Spleen (tissue), 11 donors: ENCODE data around the gene C8G. TPM values are rescaled to one million over a fixed set of nuclear protein-coding genes. Genes with fewer than 3 reads are reported as not detected.
A peak's percentile ranks its signal among the peaks of the same experiment; 100 is the strongest.

ENCODE experiments used
- DNase-seq: peaks from one replicate; pipeline ENCODE4 v3.0.0-alpha.2; 2020
- H3K27ac ChIP-seq, 8 donors: fragments of 200-600 bp; sonication (generic) in 7 of 8; 1 replicate in 4 of 8; 2 replicates in 4 of 8; pipeline versions ENCODE4 v1.5.0 to v1.8.0; 2016 to 2021; ENCODE audit warnings: inconsistent platforms in 4 of 8, mild to moderate bottlenecking in 4 of 8, moderate library complexity in 1 of 8
- H3K27me3 ChIP-seq, 7 donors: fragments of 200-600 bp; sonication (generic) in 6 of 7; replicated peaks in 1 of 7; 1 replicate in 4 of 7; 2 replicates in 3 of 7; pipeline versions ENCODE4 v1.5.0 to v1.8.0; 2016 to 2021; ENCODE audit warnings: inconsistent platforms in 3 of 7, mild to moderate bottlenecking in 1 of 7
- H3K36me3 ChIP-seq, 6 donors: fragments of 200-600 bp; sonication (generic) in 5 of 6; 1 replicate in 4 of 6; 2 replicates in 2 of 6; pipeline versions ENCODE4 v1.5.0 to v1.8.0; 2016 to 2021; ENCODE audit warnings: inconsistent platforms in 2 of 6
- H3K4me1 ChIP-seq, 6 donors: fragments of 200-600 bp; sonication (generic) in 5 of 6; 1 replicate in 3 of 6; 2 replicates in 3 of 6; pipeline versions ENCODE4 v1.5.0 to v1.8.0; 2016 to 2021; ENCODE audit warnings: inconsistent platforms in 3 of 6
- H3K4me3 ChIP-seq, 8 donors: fragments of 200-600 bp; sonication (generic) in 7 of 8; 1 replicate in 4 of 8; 2 replicates in 4 of 8; pipeline versions ENCODE4 v1.5.0 to v1.8.0; 2016 to 2021; ENCODE audit warnings: inconsistent platforms in 4 of 8, mild to moderate bottlenecking in 4 of 8, moderate library complexity in 2 of 8
- H3K9me3 ChIP-seq, 8 donors: fragments of 200-600 bp; sonication (generic) in 7 of 8; 1 replicate in 4 of 8; 2 replicates in 4 of 8; pipeline versions ENCODE4 v1.5.0 to v1.8.0; 2016 to 2021; ENCODE audit warnings: inconsistent platforms in 4 of 8
- POLR2A ChIP-seq, 3 donors: fragments of 450-650 bp; IDR thresholded peaks; one replicate each; pipeline ENCODE4 v1.5.1; 2017; ENCODE audit warnings: antibody characterized with exemption in 3 of 3, mild to moderate bottlenecking in 1 of 3
- POLR2AphosphoS5 ChIP-seq, 3 donors: sonication (generic); formaldehyde crosslinking; IDR thresholded peaks; one replicate each; pipeline ENCODE4 v1.5.1; 2017; ENCODE audit warnings: antibody characterized with exemption in 3 of 3
- WGBS, 5 donors: extraction: QIAGEN DNeasy Blood & Tissue Kit in 3 of 5; methylation state at CpG; one replicate each; pipeline versions ENCODE4 v1.1.5 to v1.1.7; 2013 to 2018; 5-methylcytosine and 5-hydroxymethylcytosine counted together
- intact Hi-C: fragments of 100-400 bp; cut with DNase I; formaldehyde crosslinking; loops from one replicate; pipeline ENCODE4 v1.15.0; 2023; ENCODE audit warnings: low total_unique reads
- polyA plus RNA-seq, 3 donors: library from polyadenylated mRNA; stranded (reverse); fragments of 200-250 nt; gene quantifications; one replicate each; pipeline ENCODE4 v1.2.1, GENCODE V29; 2013
- total RNA-seq, 7 donors: library from RNA; depleted of rRNA in 3 of 7; stranded (reverse); fragments of >200 nt in 3 of 7; fragmentation: NEBNext Ultra II Directional in 4 of 7; extraction: Animal tissue kit (Norgen Biotek cat#: 25700) in 4 of 7; gene quantifications; one replicate each; pipeline versions ENCODE4 v1.1.0 to v1.2.1, GENCODE V29; 2016 to 2021
- TF ChIP-seq, protein P1 (sequence below), 11 experiments: fragments of 200-600 bp in 7 of 11; fragments of 450-650 bp in 4 of 11; sonication (generic) in 4 of 11; IDR thresholded peaks in 8 of 11; conservative IDR thresholded peaks in 3 of 11; 1 replicate in 7 of 11; 2 replicates in 4 of 11; pipeline versions ENCODE4 v1.4.0 to v1.8.0; 2016 to 2021; ENCODE audit warnings: antibody characterized with exemption in 11 of 11, inconsistent platforms in 4 of 11, mild to moderate bottlenecking in 1 of 11
- donor health status: healthy with polysubstance abuse.
- donor health status: DM: no; HTN: no; CAD: no; lungs with moderate emphysema.
- donor health status: DM: no; HTN: no; CAD: no.
- donor health status: Bipolar disorder and iron deficiency.
- donor health status: healthy.
- donor health status: DM: no; HTN: no; CAD: no.
- donor health status: DM: yes; HTN: yes; CAD: no.

Gene C8G
- total and polyA plus RNA-seq, 10 donors: 2.3 to 7.4 (median 3.7) TPM; not detected in 1

DNA sequence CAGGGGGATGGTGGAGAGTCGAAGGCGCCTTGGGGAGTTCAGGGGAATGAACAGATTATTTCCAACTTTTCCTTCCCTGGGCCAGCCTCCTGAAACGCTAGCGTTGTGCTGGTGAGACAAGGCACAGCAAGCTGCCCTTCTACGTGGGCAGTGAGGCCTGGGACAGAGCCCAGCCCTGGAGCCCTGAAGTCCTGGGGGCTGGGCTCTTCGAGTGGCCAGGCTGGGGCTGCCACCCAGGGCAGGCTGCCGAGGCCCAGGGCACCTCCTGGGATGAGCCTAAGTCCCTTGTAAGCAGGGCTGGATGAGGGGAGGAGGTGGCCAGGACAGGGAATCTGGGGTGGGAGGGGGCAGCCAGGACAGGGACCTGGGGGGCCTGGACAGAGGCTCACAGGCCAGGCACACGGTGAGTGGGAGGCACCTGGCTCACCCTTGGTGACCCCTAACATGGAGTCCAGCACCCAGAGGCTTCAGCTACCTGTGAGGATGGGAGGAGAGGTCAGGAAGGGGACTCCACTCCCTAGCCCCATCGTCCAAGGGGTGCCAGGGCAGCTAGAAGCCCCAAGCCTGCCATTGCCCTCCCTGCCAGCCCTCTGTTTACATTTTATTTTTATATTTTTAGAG lies 5.7 kb downstream of the C8G start:
- intact Hi-C loops: no loop called here

DNA sequence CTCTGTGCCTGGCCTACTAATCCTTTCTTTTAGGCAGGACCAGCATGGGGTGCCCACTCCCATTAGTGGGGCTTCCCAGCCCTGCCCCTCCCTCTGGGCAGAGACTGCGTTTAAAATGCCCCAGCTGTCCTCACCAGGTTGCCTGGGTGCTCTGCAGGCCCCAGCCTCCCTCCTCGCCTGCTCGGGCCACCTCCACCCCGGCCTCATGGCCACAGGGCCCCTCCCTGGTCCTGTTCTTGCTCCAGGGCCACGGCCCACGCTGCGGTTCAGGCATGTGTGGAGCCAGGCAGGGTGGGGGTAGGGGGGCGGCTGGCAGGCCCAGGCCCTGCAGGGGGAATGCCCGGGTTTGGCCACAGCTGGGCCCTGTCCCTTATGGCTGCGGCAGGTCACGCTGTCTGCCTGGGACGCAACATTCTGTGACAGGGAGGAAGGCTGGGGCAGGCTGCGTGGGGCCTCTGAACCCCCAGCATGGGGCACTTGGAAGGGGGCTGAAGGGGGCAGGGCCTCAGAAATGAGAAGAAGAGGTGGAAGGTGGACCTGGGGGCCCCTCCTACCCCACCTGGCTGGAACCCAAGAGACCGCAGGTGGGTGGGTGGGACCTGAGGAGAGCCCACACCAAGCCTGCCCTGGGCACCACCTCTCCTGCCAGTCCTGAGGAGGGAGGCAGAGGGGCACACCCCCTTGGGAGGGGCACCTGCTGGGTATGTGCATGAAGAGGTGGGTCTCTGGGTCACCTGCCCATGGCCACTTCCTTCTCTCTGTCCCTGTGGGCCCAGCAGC lies 6.7 kb downstream of the C8G start, which contains the start of gene LCN12:
LCN12 (plus strand) TSS at position 733 of the 780 bp plus-strand sequence. CDS start 55 bp downstream, outside the sequence.
- intact Hi-C loops: no loop called here

More for the DNA sequence above, 5.7 kb downstream of the C8G start:
- TF ChIP-seq POLR2A (IDR thresholded peaks at IDR 0.05): no peak
- TF ChIP-seq POLR2AphosphoS5 (IDR thresholded peaks at IDR 0.05): no peak
- DNase-seq: no peak
- H3K4me3 ChIP-seq: peak overlapping the region; percentile 54 to 88 (median 72)
- H3K36me3 ChIP-seq: no peaks in the 10 kb centered on the region
- no peaks in the 10 kb centered on the region for H3K27me3 ChIP-seq
- no peaks in the 10 kb centered on the region for H3K9me3 ChIP-seq
- peaks cover 18 to 78% (median 46%) of the 10 kb centered on the region in 6 donors for H3K4me1 ChIP-seq
- peak overlapping the region in 7 of 8 donors; percentile 83 to 94 (median 87) for H3K27ac ChIP-seq
- WGBS, 5 donors: 54 to 71% (median 64%) methylated on average over 6 to 9 of the region's 9 CpGs

DNA sequence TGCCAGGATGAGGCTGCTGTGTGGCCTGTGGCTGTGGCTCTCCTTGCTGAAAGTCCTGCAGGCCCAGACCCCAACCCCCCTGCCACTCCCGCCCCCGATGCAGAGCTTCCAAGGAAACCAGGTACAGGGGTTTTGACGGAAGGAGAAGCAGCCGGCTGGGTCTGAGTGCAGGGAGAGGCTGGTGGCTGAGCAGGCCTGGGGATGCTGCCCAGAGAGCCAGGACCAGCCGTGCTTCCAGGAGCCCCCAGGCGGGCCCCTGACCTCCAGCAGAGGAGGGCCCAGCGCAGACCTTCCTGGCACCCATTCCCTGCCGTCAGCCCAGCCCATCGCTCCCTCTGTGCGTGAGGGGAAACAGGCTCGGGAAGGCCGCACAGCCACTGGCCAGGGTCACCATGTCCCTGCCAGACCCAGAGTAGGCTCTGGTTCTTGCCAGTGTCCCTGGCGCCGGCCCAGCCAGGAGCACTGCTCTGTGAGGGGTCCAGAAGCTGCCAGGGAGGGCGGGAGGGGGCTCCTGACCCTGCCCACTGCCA lies 7.3 kb downstream of the C8G start:
- peak overlapping the region in 6 of 8 donors; percentile 19 to 94 (median 88) for H3K27ac ChIP-seq
- no peak for TF ChIP-seq POLR2A (IDR thresholded peaks at IDR 0.05)
- peak; percentile 49 to 84 (median 76) for TF ChIP-seq POLR2AphosphoS5 (IDR thresholded peaks at IDR 0.05)
- peak overlapping the region in 3 of 8 donors; percentile 1 to 45 (median 34) for H3K4me3 ChIP-seq
- intact Hi-C loops: no loop called here
- peaks cover 18 to 64% (median 38%) of the 10 kb centered on the region in 6 donors for H3K4me1 ChIP-seq
- H3K27me3 ChIP-seq: no peaks in the 10 kb centered on the region
- H3K9me3 ChIP-seq: no peaks in the 10 kb centered on the region
- H3K36me3 ChIP-seq: no peaks in the 10 kb centered on the region
- 64 to 83% (median 73%) methylated on average over 14 to 15 of the region's 15 CpGs for WGBS, 5 donors
- peak; percentile 88 for DNase-seq

More for the DNA sequence above, 6.7 kb downstream of the C8G start, which contains the start of gene LCN12:
- H3K27ac ChIP-seq: peak within 1 kb of the TSS in 7 of 8 donors; percentile 13 to 94 (median 87)
- TF ChIP-seq, protein P1, sequence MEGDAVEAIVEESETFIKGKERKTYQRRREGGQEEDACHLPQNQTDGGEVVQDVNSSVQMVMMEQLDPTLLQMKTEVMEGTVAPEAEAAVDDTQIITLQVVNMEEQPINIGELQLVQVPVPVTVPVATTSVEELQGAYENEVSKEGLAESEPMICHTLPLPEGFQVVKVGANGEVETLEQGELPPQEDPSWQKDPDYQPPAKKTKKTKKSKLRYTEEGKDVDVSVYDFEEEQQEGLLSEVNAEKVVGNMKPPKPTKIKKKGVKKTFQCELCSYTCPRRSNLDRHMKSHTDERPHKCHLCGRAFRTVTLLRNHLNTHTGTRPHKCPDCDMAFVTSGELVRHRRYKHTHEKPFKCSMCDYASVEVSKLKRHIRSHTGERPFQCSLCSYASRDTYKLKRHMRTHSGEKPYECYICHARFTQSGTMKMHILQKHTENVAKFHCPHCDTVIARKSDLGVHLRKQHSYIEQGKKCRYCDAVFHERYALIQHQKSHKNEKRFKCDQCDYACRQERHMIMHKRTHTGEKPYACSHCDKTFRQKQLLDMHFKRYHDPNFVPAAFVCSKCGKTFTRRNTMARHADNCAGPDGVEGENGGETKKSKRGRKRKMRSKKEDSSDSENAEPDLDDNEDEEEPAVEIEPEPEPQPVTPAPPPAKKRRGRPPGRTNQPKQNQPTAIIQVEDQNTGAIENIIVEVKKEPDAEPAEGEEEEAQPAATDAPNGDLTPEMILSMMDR (IDR thresholded peaks at IDR 0.05 in 8 of 11, conservative IDR thresholded peaks at IDR 0.05 in 3 of 11): no peak
- TF ChIP-seq POLR2AphosphoS5 (IDR thresholded peaks at IDR 0.05) (no peak), POLR2A (IDR thresholded peaks at IDR 0.05) (no peak)
- WGBS, 5 donors: 70 to 92% (median 82%) methylated on average over 6 to 14 of the region's 14 CpGs
- H3K4me3 ChIP-seq: peak within 1 kb of the TSS in 3 of 8 donors; percentile 1 to 45 (median 34)
- peaks cover 18 to 71% (median 44%) of the 10 kb centered on the region in 6 donors for H3K4me1 ChIP-seq
- no peaks in the 10 kb centered on the region for H3K27me3 ChIP-seq
- H3K9me3 ChIP-seq: no peaks in the 10 kb centered on the region
- DNase-seq: peak; percentile 77
- H3K36me3 ChIP-seq: no peaks in the 10 kb centered on the region

DNA sequence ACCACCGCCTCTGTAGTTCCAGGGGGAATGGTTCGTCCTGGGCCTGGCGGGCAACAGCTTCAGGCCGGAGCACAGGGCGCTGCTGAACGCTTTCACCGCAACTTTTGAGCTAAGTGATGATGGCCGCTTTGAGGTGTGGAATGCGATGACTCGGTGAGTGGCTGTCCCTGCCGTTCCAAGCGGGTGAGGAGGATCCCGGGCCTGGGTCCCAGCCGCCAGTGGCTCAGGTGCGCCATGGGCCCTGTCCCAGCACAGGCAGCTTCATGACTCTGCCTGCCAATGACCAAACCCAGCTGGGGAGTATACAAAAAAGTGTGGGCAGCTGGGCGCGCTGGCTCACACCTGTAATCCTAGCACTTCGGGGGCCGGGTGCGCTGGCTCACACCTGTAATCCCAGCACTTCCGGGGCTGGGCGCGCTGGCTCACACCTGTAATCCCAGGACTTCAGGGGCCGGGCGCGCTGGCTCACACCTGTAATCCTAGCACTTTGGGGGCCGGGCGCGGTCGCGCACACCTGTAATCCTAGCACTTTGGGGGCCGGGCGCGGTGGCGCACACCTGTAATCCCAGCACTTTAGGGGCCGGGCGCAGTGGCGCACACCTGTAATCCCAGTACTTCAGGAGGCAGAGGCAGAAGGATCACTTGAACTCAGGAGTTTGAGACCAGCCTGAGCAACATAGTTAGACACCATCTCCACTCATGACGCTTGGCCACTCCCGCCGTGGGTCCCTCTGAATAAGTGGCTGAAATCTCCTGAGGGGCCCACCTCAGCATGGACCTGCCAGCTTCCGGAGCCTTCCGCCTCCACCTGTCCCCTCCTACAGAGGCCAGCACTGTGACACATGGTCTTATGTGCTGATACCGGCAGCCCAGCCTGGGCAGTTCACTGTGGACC lies 8.1 kb downstream of the C8G start:
- TF ChIP-seq, protein P1 (IDR thresholded peaks at IDR 0.05 in 8 of 11, conservative IDR thresholded peaks at IDR 0.05 in 3 of 11): no peak
- TF ChIP-seq POLR2AphosphoS5 (IDR thresholded peaks at IDR 0.05): no peak
- TF ChIP-seq POLR2A (IDR thresholded peaks at IDR 0.05): no peak
- no peak for DNase-seq
- no peaks in the 10 kb centered on the region for H3K36me3 ChIP-seq
- H3K27ac ChIP-seq: peak overlapping the region in 5 of 8 donors; percentile 83 to 94 (median 90)
- H3K4me1 ChIP-seq: peaks cover 12 to 57% (median 31%) of the 10 kb centered on the region in 6 donors
- no peaks in the 10 kb centered on the region for H3K27me3 ChIP-seq
- H3K4me3 ChIP-seq: peak overlapping the region in 4 of 8 donors; percentile 1 to 45 (median 26)
- no peaks in the 10 kb centered on the region for H3K9me3 ChIP-seq
- 87 to 94% (median 91%) methylated on average over 25 to 44 of the region's 44 CpGs for WGBS, 5 donors
- intact Hi-C loops: no loop called here
